IPS-18c (cell line): ENCODE results near the gene LMX1B.
"Not testable (repeated sequence)": the region's sequence is repeated elsewhere in the genome, so short reads cannot be mapped to it uniquely, and the experiment has no call there.

Source experiments
- H3K4me3 ChIP-seq: 2 replicates; pipeline ENCODE4 v1.7.0; 2013; ENCODE audit warnings: low read depth, mild to moderate bottlenecking, low read length, moderate library complexity; ENCODE audit not compliant: insufficient read depth
- H3K9me3 ChIP-seq: one replicate; pipeline ENCODE4 v1.6.1; 2013; ENCODE audit warnings: mild to moderate bottlenecking, low read length, moderate library complexity; ENCODE audit not compliant: control insufficient read depth, insufficient read depth

Gene LMX1B

DNA sequence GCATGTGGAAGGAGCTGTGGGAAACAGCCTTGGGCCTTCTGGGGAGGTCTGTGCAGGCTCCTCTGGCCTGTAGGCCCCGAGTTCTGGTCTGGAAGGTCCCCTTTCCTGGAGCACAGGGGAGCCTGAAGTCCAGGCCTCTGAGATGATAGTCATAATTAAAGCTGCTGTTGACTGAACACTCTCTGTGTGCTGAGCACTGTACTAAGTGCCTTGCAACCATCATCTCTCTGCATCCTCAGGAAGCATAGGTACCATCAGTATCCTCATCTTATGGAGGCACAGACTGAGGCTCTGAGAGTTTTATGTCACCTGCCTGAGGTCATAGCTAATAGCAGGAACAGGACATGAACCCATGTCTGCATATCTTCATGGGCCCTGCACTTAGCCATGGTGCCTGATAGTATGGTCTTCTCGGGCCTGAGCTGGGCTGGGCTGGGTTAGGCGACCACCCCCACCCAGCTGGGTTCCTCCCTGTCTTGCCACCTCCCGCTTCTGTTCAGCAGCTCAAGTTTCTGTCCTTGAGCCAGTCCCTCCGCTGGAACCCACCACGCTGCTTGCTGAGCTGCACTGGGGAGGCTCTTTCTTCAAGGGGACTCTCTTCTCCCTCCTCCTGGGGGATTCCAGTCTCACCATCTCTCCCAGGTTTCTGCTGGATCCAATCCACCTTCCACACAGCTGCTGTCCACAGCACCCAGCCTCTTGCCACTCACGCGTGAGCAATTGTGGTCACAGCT lies 27.6 kb downstream of the LMX1B start:
- Histone ChIP-seq H3K9me3 (peaks cover 4% of the 10 kb centered on the region), H3K4me3 (no peak overlapping the region)

DNA sequence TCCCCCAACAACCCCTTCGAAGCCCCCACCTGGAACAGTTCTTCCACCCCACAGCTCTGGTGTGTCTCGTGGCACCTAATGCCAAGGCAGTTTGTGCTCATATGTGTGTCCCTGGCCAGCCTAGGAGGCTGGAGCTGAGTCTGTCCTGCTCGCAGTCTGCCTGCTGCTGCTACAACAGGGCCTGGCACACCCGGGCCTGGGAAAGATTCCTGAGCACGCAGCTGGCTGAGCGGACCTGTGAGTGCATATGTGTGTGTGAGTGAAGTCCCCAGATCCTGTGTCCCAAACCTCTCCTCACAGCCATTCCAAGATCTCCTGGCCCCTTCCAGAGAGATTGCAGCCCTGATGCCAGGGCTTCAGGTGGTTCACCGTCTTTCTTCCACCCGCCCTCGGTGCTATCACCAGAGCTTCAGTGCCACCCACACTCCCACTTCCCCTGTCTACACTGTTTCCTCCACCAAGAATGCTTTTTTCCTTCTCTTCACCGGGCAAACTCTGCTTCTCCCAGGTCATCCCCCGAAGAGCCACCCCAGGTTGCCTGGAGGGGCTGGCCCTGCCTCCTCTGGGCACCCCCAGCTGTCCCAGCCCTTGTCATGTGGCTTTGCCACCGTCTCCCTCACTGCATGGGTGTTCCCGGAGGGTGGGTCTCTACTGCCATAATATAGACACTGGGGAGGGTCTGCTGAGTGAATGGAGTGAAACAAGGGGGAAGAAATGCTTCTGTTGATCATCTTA lies 28.4 kb downstream of the LMX1B start:
- Histone ChIP-seq H3K9me3 (peaks cover 4% of the 10 kb centered on the region), H3K4me3 (no peak overlapping the region)

DNA sequence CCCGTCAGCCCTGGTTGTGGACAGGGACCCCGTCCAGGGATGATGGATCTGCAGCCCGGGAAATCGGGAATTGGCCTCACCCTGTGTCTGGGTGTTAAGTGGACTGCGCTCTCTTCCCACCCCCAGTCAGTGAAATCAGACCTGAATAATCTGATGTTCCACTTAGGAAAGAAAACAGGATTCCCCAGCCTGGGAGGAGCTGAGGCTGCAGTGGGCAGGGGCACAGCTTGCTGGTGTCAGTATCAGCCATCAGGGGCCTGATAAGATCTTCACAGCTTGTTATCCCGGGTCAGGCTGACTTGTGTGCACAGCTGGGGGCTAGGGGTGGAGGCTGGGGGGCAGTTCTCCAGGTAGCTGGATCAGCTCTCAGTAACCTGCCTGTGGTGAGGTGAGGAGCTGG lies 29.1 kb downstream of the LMX1B start:
- Histone ChIP-seq H3K9me3 (peaks cover 4% of the 10 kb centered on the region), H3K4me3 (no peak overlapping the region)

DNA sequence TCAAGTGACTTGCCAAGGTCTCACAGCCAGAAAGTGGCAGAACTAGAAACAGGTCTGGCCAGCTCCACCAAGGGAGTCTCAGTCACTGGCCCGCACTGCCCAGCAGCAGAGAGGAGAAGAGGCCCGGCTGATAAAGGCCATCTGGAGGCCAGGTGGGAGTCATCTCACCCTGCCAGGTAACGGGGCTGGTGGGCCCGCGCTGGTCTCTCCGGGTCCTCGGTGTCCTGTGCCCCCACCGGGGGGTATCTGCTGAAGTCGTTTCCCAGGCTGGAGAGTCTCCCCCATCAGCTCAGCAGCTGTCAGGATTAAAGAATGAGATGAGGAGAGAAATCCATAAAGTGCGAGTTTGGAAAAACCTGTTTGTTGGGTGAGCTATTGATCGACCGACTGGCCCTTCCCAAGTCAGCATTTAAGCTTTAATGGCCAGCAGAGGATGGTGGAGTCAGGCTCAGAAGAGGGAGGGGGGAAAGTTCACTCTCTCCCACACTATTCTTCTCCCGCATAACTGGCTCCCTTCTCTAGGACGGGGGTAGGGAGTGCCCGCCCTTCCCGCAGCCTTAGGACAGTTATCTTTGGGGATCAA lies 30.3 kb downstream of the LMX1B start:
- no peak overlapping the region for H3K4me3 ChIP-seq
- H3K9me3 ChIP-seq, result peaks cover 4% of the 10 kb centered on the region

DNA sequence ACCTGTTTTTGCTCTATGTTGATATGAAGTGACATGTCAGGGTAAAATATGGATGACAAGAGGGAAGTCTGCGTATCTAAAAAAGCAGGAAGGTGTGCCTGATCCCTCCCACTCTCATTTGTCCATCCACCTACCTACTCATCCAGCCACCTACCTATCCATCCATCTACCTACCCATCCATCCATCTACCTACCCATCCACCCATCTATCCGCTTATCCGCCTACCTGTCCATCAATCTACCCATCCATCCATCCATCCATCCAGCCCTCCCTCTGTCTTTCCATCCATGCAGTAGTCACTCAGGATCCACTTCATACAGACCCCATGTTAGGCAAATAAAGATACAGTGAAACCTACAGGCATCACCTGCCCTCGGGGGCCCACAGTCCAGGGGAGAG lies 32.4 kb downstream of the LMX1B start:
- H3K4me3 ChIP-seq, result no peak overlapping the region
- H3K9me3 ChIP-seq, result peaks cover 4% of the 10 kb centered on the region

DNA sequence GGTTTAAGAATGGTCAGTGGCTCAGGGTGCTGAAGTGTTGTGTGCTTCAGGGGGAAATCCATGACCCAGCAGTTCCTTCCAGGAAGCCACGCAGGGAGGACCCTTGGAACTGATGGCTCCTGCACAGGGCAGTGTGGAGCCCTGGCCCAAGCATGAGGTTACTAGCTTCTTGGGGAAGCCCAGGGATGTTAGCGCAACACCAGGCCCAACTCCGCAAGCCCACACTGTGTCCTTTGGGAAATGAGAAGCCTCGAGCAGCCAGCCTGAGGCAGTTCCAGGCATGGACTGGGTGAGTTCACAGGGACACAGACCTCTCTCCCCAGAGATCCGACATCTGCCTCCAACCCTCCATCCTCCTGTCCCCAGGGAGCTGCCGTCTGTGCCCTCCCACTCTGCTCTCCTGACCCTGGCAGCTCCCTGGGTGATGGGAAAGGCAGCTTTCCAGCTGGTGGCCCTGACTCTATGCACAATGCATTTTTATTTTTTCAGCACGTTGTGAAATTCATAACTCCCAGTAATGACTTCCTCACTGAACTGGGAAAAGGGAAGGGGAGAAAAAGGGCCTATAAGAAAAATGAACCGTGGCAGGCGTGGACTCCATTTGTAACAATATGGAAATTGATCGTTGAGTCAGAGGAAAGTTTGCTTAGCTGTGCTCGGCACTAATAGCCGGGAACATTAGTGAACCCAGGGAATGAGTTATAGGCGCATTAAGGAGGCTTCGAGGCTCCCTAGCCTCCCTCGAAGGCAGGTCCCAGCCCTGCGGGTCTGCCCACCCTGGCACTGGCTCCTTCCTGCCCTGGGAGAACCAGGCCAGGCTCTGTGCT lies 34.1 kb downstream of the LMX1B start:
- Histone ChIP-seq H3K4me3 (no peak overlapping the region), H3K9me3 (peaks cover 4% of the 10 kb centered on the region)

DNA sequence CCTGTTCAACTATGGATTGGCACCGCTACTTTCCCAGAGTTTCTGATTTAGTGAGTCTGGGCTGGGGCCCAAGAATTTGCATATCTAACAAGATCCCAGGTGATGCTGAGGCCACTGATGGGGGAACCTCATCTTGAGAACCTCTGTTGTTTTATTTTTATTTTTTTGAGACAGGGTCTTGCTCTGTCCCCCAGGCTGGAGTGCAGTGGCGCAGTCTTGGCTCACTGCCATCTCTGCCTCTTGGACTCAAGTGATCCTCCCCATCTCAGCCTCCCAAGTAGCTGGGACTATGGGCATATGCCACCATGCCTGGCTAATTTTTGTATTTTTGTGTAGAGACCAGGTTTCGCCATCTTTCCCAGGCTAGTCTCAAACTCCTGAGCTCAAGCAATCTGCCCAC lies 35.7 kb downstream of the LMX1B start:
- Histone ChIP-seq H3K4me3 (no peak overlapping the region), H3K9me3 (no peaks in the 10 kb centered on the region)

DNA sequence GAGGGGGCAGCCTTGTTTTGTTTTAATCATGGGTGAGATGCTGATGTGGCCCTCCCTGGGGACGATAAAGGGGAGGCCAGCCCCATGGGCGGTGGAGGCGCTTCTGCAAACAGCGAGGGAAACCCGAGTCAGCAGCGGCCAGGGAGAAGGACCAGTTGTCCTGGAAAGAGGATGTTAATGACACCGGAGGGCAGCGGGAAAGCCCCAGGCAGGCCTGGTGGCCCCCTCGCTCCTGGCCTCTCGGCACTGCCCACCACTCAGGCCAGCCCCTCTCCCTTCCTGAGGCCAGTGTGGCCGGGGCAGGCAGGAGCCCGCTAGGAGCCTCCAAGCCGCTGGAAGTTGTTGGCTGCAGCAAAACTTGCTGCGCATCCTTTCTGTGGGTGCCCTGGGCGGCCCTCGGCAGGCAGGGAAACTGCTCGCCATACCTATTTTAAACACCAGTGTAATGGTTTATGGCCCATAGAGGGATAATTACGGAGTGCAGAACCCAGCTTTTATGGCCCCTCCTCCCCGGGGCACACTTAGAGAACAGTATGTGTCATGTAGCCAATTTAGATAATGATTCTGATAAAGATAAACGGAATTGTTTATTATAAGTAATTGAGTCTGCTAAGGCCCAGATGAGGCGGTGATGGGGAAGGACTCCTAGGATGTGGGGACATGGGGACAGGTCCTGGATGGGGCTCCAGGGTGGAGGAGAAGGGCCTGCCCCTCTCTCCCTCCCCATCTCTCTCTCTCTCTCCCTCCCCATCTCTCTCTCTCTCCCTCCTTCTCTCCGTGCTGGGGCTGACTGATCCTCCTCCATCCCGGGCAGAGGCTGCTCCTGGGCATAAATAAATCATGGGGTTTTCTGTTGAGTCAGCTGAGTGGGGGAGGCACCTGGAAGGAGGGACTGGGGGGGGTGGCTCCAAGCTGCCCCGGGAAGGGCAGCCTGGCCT lies 36.9 kb downstream of the LMX1B start:
- Histone ChIP-seq H3K4me3 (no peak overlapping the region), H3K9me3 (no peaks in the 10 kb centered on the region)

DNA sequence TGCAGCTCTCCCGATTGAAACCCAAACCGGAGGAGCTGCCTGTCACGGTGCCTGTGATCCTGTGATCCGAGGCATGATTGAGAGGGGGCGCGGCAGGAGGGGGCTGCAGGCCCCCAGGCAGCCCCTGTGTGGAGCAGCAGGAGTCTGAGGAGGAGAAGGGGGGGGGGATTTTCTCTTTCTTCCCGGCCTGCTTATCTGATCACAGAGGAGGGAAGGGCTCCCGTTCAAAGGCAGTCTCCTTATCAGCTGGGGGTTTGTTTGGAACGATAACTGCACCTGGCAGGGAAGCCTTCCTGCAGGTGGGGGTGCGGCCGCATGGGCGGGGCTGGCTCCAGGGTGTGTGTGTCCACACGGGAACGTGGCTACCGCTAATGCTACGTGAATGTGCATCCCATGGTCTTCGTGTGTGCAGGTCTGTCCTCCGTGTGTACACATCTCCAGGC lies 38.4 kb downstream of the LMX1B start:
- H3K9me3 ChIP-seq, result no peaks in the 10 kb centered on the region
- H3K4me3 ChIP-seq, result no peak overlapping the region

DNA sequence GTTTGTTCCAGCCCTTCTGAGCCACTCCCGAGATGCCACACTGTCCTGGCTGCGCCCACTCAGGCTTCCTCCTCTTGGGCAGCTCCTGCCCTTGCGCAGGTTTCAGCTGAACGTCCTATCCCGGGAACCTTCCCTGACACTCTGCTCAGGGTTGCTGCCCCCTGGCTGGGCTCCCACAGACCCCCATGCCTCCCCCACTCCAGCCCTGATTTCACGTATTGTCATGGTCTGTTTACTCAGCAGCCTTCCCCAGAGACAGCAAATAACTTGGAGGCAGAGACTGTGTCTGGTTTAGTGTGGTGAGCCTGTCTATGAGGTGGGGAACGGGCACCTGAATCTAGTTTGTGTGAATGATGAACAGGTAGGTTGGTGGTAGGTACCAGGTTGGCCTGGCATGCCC lies 40.4 kb downstream of the LMX1B start:
- H3K9me3 ChIP-seq, result no peaks in the 10 kb centered on the region
- H3K4me3 ChIP-seq, result no peak overlapping the region

DNA sequence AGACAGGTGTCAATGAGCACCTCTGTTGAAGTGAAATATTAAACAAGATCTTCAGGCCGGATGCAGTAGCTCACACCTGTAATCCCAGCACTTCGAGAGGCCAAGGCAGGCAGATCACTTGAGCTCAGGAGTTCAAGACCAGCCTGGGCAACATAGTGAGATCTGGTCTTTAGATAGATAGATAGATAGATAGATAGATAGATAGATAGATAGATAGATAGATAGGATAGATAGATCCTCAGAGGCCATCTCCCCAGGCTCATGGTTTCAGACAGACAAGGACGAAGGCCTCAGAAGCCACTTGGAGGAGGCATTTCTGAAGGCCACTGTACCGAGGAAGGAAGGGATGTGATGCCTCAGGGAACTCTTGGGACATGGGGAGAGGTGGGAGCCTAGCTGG lies 42.5 kb downstream of the LMX1B start:
- not testable (repeated sequence) for H3K9me3 ChIP-seq, H3K4me3 ChIP-seq

DNA sequence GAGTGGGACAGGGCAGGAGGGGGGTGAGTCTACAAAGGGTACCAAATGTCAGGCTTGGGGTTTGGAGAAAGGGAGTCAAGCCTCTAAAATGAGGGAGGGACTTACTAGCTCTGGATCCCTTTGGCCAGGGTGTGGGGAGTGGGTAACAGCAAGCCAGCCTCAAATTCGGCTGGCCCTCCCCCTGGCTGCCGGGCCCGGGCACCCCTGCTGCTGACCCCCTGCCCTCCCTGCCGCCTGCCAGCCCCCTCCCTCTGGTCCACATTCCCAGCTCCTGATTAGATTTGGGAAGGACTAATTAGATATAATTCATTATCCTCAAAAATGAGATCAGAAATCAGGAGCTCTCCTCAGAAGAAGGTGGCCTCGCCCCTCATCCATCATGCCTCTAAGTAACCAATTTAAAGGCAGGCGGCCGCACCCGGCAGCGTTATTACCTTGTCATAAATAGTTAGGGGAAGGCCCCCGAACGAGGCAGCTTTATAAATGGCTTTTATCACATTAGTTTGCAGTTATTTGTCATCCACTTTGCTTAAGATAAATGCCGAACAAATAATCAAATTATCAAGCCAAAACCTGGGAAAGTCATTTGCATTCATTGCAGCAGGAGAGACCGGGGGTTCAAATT lies 44.6 kb downstream of the LMX1B start:
- peaks cover 3% of the 10 kb centered on the region for H3K9me3 ChIP-seq
- no peak overlapping the region for H3K4me3 ChIP-seq

DNA sequence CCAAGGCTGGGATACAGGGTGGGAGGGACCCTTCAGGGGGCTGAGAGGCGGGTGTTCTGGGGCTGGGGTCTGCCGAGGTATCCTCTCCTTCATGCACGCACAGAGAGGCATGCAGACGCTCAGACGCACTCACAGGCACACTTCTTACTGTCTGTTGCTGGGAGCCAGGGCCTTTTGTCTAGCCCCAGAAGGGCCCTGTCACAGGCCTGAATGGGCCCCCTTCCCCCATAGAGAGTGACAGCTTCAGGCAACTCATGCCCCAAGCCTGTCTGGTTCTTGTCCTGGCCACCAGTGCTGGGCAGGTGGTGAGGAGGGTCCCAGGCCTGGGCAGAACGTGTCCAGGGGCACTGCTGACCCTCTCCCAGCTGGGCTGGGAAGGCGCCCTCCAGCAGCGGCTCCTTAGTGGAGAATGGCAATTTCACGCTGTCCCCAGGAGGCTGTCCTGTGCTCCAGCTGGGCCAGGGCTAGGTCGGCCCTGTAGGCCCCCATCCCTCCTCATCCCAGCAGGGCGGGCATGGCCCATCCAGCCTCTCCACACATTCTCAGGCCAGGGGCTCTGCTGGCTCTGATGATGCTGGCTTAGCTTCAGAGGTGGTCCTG lies 45.3 kb downstream of the LMX1B start:
- H3K4me3 ChIP-seq, result no peak overlapping the region
- H3K9me3 ChIP-seq, result peaks cover 3% of the 10 kb centered on the region

DNA sequence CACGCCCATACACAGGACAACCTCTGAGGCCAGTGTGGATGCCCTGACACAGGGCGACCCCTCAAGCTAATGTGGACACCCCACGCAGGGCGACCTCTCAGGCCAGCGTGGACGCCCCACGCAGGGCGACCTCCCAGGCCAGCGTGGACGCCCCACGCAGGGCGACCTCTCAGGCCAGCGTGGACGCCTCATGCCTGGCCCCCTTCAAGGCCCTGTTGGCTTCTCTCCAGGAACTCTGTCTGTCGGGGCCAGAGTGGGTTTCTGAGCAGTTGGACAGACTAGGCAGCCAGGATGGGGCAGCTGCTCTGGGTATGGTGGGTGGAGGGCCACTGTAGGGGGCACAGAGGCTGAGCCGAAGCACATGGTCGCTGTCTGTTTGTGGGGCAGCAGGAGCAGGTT lies 47.4 kb downstream of the LMX1B start:
- H3K9me3 ChIP-seq, result peaks cover 3% of the 10 kb centered on the region
- H3K4me3 ChIP-seq, result no peak overlapping the region

DNA sequence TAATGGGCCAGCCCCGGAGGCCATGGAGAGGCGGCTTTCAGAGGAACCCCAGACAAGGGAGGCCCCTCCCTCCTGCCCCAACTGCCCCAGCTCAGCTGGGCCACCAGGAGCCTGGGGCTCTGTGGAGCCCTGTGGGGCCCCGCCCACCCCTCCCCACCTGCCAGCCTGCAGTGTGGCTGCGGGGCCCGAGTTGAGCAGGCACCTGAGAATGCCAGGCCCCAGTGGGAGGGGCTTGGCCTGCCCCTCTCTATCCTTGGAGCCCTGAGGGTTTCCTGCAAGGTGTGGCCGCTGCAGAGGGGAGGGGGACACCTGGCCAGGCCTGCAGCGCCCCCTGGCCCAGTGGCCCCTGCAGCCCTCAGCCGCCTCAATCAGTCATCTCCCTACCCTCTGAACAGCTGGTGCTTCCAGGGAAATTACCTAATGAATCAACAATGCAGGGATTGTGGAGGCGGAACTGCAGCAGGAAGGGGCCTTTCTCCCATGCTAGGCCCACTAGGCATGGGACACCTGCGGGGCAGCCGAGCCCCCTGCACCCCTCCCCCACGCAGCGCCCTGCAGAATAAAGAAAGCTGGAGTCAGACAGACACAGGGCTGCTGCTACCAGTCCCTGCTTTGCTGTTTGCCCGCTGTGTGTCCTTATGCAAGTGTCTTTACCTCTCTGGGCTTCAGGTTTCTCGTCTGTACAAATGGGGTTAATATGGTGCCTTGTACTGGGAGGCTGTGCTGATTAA lies 48.0 kb downstream of the LMX1B start:
- H3K9me3 ChIP-seq, result peaks cover 3% of the 10 kb centered on the region
- no peak overlapping the region for H3K4me3 ChIP-seq
